Gastroesophageal sphincter (tissue), 4 donors: Measurements from ENCODE around the gene ITPR2. TPM values are rescaled to one million over a fixed set of nuclear protein-coding genes. Genes with fewer than 3 reads are reported as not detected.

ENCODE experiments used
- ATAC-seq: fragments of 150-250 bp; one replicate; pipeline ENCODE4 v1.9.1; 2016; ENCODE audit warnings: mild to moderate bottlenecking, moderate library complexity
- H3K27ac ChIP-seq, 4 donors: fragments of 200-600 bp; sonication (generic) in 3 of 4; 1 replicate in 3 of 4; 2 replicates in 1 of 4; pipeline ENCODE4 v1.5.1; 2016 to 2019
- H3K27me3 ChIP-seq: fragments of 200-600 bp; sonication (generic); one replicate; pipeline ENCODE4 v1.5.1; 2019
- H3K36me3 ChIP-seq, 2 donors: fragments of 200-600 bp; sonication (generic); one replicate each; pipeline ENCODE4 v1.5.1; 2019; ENCODE audit warnings: control low read depth in 1 of 2
- H3K4me1 ChIP-seq, 3 donors: fragments of 200-600 bp; sonication (generic); 1 replicate in 2 of 3; 2 replicates in 1 of 3; pipeline ENCODE4 v1.5.1; 2016 to 2019; ENCODE audit warnings: control low read depth in 2 of 3
- H3K4me3 ChIP-seq, 2 donors: fragments of 200-600 bp; sonication (generic); one replicate each; pipeline ENCODE4 v1.5.1; 2019; ENCODE audit warnings: mild to moderate bottlenecking in 1 of 2, moderate library complexity in 1 of 2
- H3K9me3 ChIP-seq, 3 donors: fragments of 200-600 bp; sonication (generic); one replicate each; pipeline ENCODE4 v1.5.1; 2017 to 2019; ENCODE audit warnings: control low read depth in 2 of 3
- EP300 ChIP-seq: sonication (generic); formaldehyde crosslinking; IDR thresholded peaks from one replicate; pipeline ENCODE4 v1.6.1; 2017; ENCODE audit warnings: antibody characterized with exemption, mild to moderate bottlenecking
- POLR2A ChIP-seq, 2 donors: fragments of 450-650 bp; IDR thresholded peaks; one replicate each; pipeline ENCODE4 v1.6.1; 2017; ENCODE audit warnings: antibody characterized with exemption in 2 of 2, mild to moderate bottlenecking in 2 of 2, moderate library complexity in 1 of 2
- POLR2AphosphoS5 ChIP-seq: sonication (generic); formaldehyde crosslinking; IDR thresholded peaks from one replicate; pipeline ENCODE4 v1.6.1; 2017; ENCODE audit warnings: antibody characterized with exemption
- WGBS, 2 donors: methylation state at CpG; one replicate each; pipeline ENCODE4 v1.1.5; 2018; ENCODE audit warnings: low coverage in 1 of 2; 5-methylcytosine and 5-hydroxymethylcytosine counted together
- total RNA-seq, 4 donors: library from RNA; depleted of rRNA; stranded (reverse); fragments of >200 nt; gene quantifications; one replicate each; pipeline ENCODE4 v1.1.0, GENCODE V29; 2016
- TF ChIP-seq, protein P1 (sequence below), 4 experiments: fragments of 200-600 bp in 2 of 4; fragments of 450-650 bp in 2 of 4; sonication (generic) in 1 of 4; IDR thresholded peaks; one replicate each; pipeline ENCODE4 v1.5.1; 2017 to 2019; ENCODE audit warnings: antibody characterized with exemption in 4 of 4, mild to moderate bottlenecking in 2 of 4, moderate library complexity in 2 of 4

ITPR2 gene
- total RNA-seq, 4 donors from 2014 or later: 30.8 to 63.0 (median 44.4) TPM

DNA sequence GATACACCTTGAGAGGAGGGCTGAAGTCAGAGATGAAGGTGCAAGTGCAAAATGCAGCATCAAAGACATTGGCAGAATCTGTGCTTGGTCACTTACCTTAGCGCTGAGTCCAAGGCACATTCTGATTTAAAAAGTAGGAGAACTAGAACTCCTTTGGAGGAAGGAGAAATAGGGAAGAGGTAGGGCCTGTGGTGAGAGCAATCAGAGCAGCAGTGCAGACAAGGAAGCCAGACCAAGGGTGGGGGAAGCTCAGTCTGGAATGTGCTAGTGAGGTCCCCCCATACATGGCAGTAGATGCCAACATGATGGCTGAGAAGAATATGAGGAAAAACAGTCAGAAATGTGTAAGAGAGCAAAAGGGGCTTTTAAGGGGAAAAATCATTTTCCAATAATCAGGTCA is 431.1 kb downstream of the ITPR2 start:
- peaks cover 0 to 11% of the 10 kb centered on the region in 2 donors for H3K36me3 ChIP-seq
- no peak for ATAC-seq
- H3K27me3 ChIP-seq: no peaks in the 10 kb centered on the region
- H3K4me1 ChIP-seq: peaks cover 0 to 9% (median 0%) of the 10 kb centered on the region in 3 donors
- no peaks in the 10 kb centered on the region for H3K9me3 ChIP-seq
- 86% methylated on average over 1 of the region's 1 CpG; no CpG with 5 or more reads in 1 of the 2 donors for WGBS, 2 donors
- H3K27ac ChIP-seq: no peak overlapping the region
- no peak overlapping the region for H3K4me3 ChIP-seq
- TF ChIP-seq, protein P1, sequence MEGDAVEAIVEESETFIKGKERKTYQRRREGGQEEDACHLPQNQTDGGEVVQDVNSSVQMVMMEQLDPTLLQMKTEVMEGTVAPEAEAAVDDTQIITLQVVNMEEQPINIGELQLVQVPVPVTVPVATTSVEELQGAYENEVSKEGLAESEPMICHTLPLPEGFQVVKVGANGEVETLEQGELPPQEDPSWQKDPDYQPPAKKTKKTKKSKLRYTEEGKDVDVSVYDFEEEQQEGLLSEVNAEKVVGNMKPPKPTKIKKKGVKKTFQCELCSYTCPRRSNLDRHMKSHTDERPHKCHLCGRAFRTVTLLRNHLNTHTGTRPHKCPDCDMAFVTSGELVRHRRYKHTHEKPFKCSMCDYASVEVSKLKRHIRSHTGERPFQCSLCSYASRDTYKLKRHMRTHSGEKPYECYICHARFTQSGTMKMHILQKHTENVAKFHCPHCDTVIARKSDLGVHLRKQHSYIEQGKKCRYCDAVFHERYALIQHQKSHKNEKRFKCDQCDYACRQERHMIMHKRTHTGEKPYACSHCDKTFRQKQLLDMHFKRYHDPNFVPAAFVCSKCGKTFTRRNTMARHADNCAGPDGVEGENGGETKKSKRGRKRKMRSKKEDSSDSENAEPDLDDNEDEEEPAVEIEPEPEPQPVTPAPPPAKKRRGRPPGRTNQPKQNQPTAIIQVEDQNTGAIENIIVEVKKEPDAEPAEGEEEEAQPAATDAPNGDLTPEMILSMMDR (IDR thresholded peaks at IDR 0.05): no peak
- no peak for TF ChIP-seq POLR2A (IDR thresholded peaks at IDR 0.05)
- no peak for TF ChIP-seq POLR2AphosphoS5
- TF ChIP-seq EP300: no peak

DNA sequence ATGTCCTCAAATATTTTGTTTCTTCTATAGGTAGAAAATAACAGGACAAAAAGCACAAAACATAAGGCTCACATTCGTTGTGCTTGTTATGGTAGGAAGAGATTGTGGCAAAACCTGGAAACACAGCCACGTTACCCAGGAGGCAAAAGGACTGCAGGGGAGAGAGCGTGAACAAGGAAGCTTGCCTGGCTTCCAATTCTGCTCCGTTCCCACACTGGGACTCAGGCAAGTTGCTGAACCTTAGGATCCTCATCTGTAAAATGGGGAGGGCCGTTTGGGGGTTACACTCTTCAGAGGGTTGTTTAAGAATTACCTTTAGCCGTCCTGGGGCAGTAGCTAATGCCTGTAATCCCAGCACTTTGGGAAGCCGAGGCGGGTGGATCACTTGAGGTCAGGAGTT is 432.4 kb downstream of the ITPR2 start:
- Histone ChIP-seq H3K27me3 (no peaks in the 10 kb centered on the region), H3K9me3 (no peaks in the 10 kb centered on the region), H3K27ac (no peak overlapping the region), H3K4me1 (peaks cover 0 to 9% (median 0%) of the 10 kb centered on the region in 3 donors), H3K36me3 (peaks cover 0 to 11% of the 10 kb centered on the region in 2 donors), H3K4me3 (no peak overlapping the region)
- TF ChIP-seq, protein P1 (IDR thresholded peaks at IDR 0.05): no peak
- no peak for TF ChIP-seq POLR2A (IDR thresholded peaks at IDR 0.05)
- no peak for TF ChIP-seq POLR2AphosphoS5
- TF ChIP-seq EP300: no peak
- ATAC-seq: no peak
- 72 to 85% methylated on average over 3 to 8 of the region's 8 CpGs for WGBS, 2 donors

DNA sequence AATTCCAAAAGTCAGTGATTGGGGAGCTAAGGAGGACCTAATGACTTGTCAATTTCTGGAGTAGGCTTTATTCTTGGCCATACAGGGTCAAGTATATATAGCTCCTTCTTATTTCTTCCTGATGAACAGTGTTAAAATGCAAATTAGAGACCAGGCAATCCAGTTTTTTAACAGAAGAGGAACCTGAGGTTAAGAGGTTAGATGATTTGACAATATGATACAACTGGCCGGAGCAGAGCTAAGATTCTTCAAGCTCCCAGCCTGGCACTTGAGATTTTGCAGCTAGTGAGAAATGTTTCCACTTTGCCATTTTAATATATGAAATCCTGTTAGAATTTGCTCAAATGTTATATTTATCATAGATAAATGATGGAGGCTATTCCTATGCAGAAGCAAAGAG is 433.6 kb downstream of the ITPR2 start:
- WGBS, 2 donors: 83 to 100% methylated on average over 1 of the region's 1 CpG
- peaks cover 0 to 20% of the 10 kb centered on the region in 2 donors for H3K36me3 ChIP-seq
- TF ChIP-seq POLR2A (IDR thresholded peaks at IDR 0.05): no peak
- TF ChIP-seq, protein P1 (IDR thresholded peaks at IDR 0.05): no peak
- no peak for TF ChIP-seq POLR2AphosphoS5
- TF ChIP-seq EP300: no peak
- no peaks in the 10 kb centered on the region for H3K27me3 ChIP-seq
- H3K4me3 ChIP-seq: no peak overlapping the region
- ATAC-seq: no peak
- no peak overlapping the region for H3K27ac ChIP-seq
- no peaks in the 10 kb centered on the region for H3K9me3 ChIP-seq
- peaks cover 0 to 9% (median 0%) of the 10 kb centered on the region in 3 donors for H3K4me1 ChIP-seq

DNA sequence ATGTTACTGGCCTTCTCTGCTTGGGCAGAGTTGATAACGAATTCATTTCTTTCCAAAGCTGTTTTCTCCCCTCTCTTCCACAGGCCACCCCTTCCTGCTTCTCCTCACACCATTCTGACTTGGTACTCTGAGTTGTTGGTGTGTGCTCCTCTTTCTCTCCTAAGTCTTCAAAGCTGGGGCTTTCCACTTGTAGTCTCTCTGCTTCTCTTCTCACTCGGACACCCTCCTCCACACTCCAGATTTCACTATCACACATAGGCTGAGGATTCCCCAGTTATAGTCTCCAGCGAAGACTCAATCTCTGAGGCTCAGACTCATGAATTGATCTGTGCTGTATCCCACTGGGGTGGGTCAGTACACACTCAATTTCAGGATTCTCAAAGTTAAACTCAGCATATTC is 436.6 kb downstream of the ITPR2 start:
- Histone ChIP-seq H3K27ac (no peak overlapping the region), H3K4me3 (no peak overlapping the region), H3K9me3 (no peaks in the 10 kb centered on the region), H3K4me1 (peaks cover 0 to 9% (median 0%) of the 10 kb centered on the region in 3 donors), H3K27me3 (no peaks in the 10 kb centered on the region), H3K36me3 (peaks cover 0 to 14% of the 10 kb centered on the region in 2 donors)
- no peak for ATAC-seq
- TF ChIP-seq POLR2A (IDR thresholded peaks at IDR 0.05) (no peak), EP300 (no peak), POLR2AphosphoS5 (no peak)
- TF ChIP-seq, protein P1 (IDR thresholded peaks at IDR 0.05): no peak
- 83 to 100% methylated on average over 1 to 3 of the region's 3 CpGs for WGBS, 2 donors

DNA sequence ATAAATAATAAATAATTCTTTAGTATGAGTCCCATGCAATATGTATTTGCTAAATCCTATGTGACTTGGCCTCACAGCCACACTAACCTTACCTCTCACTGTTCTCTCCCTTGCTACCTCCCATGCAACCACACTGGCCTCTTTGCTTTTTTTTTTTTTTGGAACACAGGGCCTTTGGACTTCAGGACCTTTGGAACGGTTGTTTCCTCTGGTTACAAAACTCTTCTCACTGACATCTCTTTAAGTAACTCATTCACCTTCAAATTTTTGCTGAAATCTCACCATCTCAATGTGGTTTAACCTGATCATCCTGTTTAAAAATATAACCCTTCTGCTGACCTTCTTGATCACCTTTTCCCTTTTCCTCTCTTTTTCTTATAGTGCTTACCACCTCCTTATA is 443.7 kb downstream of the ITPR2 start:
- no peak overlapping the region for H3K4me3 ChIP-seq
- TF ChIP-seq EP300 (no peak), POLR2A (IDR thresholded peaks at IDR 0.05) (no peak), POLR2AphosphoS5 (no peak)
- TF ChIP-seq, protein P1 (IDR thresholded peaks at IDR 0.05): no peak
- H3K9me3 ChIP-seq: no peaks in the 10 kb centered on the region
- no peak overlapping the region for H3K27ac ChIP-seq
- no peaks in the 10 kb centered on the region for H3K4me1 ChIP-seq
- peaks cover 0 to 23% of the 10 kb centered on the region in 2 donors for H3K36me3 ChIP-seq
- WGBS, 2 donors: 86 to 89% methylated on average over 1 of the region's 1 CpG
- no peaks in the 10 kb centered on the region for H3K27me3 ChIP-seq
- no peak for ATAC-seq
